WTC11 (cell line): ENCODE data around the gene KLHDC4. TPM values are rescaled to one million over a fixed set of nuclear protein-coding genes. Genes with fewer than 3 reads are reported as not detected.

Source experiments
- ATAC-seq: fragments of 200-7000 bp; cut with Tn5 transposase; 2 replicates; pipeline ENCODE4 v1.10.0; 2021; ENCODE audit warnings: mild to moderate bottlenecking, moderate library complexity
- CTCF ChIA-PET: fragments of 300-600 bp; sonication (Branson Sonifier 250); formaldehyde crosslinking; loops from one replicate; lab custom pipeline; 2021; ENCODE audit warnings: antibody characterized with exemption; lab: Charles Lee
- POLR2A ChIA-PET: fragments of 350-600 bp; sonication (Branson Sonifier 250); formaldehyde crosslinking; loops from one replicate; lab custom pipeline; 2021; ENCODE audit warnings: antibody characterized with exemption; lab: Charles Lee
- DNase-seq: peaks from one replicate; pipeline ENCODE4 v3.0.0; 2021; ENCODE audit warnings: low spot score
- H3K27ac Mint-ChIP-seq: 2 replicates; pipeline ENCODE4 v1.8.0; 2021; ENCODE audit warnings: mixed read lengths
- H3K27me3 Mint-ChIP-seq: 2 replicates; pipeline ENCODE4 v1.8.0; 2021; ENCODE audit warnings: low read depth, mild to moderate bottlenecking, moderate library complexity, mixed read lengths
- H3K36me3 Mint-ChIP-seq: 2 replicates; pipeline ENCODE4 v1.8.0; 2021; ENCODE audit warnings: mixed read lengths
- H3K4me1 Mint-ChIP-seq: 2 replicates; pipeline ENCODE4 v1.8.0; 2022; ENCODE audit warnings: mixed read lengths
- H3K4me3 Mint-ChIP-seq: 2 replicates; pipeline ENCODE4 v1.8.0; 2021; ENCODE audit warnings: mild to moderate bottlenecking, moderate library complexity, mixed read lengths
- H3K9me3 Mint-ChIP-seq: 2 replicates; pipeline ENCODE4 v1.8.0; 2021; ENCODE audit warnings: mixed read lengths
- CBFB ChIP-seq: sonication (generic); formaldehyde crosslinking; IDR thresholded peaks from 2 replicates; pipeline ENCODE4 v1.8.1; 2022; ENCODE audit warnings: mild to moderate bottlenecking, low read depth, missing genetic modification reagents
- CREM ChIP-seq: sonication (generic); formaldehyde crosslinking; IDR thresholded peaks from 2 replicates; pipeline ENCODE4 v1.8.1; 2022; ENCODE audit warnings: mild to moderate bottlenecking, missing genetic modification reagents, moderate library complexity
- ELF4 ChIP-seq: sonication (generic); formaldehyde crosslinking; IDR thresholded peaks from 2 replicates; pipeline ENCODE4 v1.8.1; 2022; ENCODE audit warnings: low read depth, mild to moderate bottlenecking, moderate library complexity, missing genetic modification reagents
- EMX1 ChIP-seq: fragments of 250-450 bp; sonication (Bioruptor Pico); IDR thresholded peaks from 2 replicates; pipeline ENCODE4 v1.8.0; 2021; ENCODE audit warnings: mild to moderate bottlenecking
- ESRRA ChIP-seq: sonication (generic); formaldehyde crosslinking; IDR thresholded peaks from 2 replicates; pipeline ENCODE4 v1.8.1; 2022; ENCODE audit warnings: mild to moderate bottlenecking, missing genetic modification reagents, borderline replicate concordance
- GABPB1 ChIP-seq: sonication (generic); formaldehyde crosslinking; IDR thresholded peaks from 2 replicates; pipeline ENCODE4 v1.8.1; 2023; ENCODE audit warnings: mild to moderate bottlenecking, missing genetic modification reagents
- KAT7 ChIP-seq: sonication (generic); formaldehyde crosslinking; IDR thresholded peaks from 2 replicates; pipeline ENCODE4 v1.8.1; 2023; ENCODE audit warnings: missing genetic modification reagents, mild to moderate bottlenecking, borderline replicate concordance
- MXD4 ChIP-seq: fragments of 250-450 bp; sonication (Bioruptor Pico); IDR thresholded peaks from 2 replicates; pipeline ENCODE4 v1.8.0; 2021; ENCODE audit warnings: mild to moderate bottlenecking, moderate library complexity, borderline replicate concordance
- NFYB ChIP-seq: sonication (generic); formaldehyde crosslinking; conservative IDR thresholded peaks from 2 replicates; pipeline ENCODE4 v1.8.0; 2022; ENCODE audit warnings: low read depth, missing genetic modification reagents
- OVOL2 ChIP-seq: fragments of 250-450 bp; sonication (Bioruptor Pico); IDR thresholded peaks from 2 replicates; pipeline ENCODE4 v1.9.0; 2021; ENCODE audit warnings: mild to moderate bottlenecking, borderline replicate concordance
- TCF7 ChIP-seq: sonication (generic); formaldehyde crosslinking; IDR thresholded peaks from 2 replicates; pipeline ENCODE4 v1.8.0; 2022; ENCODE audit warnings: mild to moderate bottlenecking, low read depth, missing genetic modification reagents, moderate library complexity
- TEAD4 ChIP-seq: sonication (generic); formaldehyde crosslinking; IDR thresholded peaks from 2 replicates; pipeline ENCODE4 v1.8.0; 2022; ENCODE audit warnings: mild to moderate bottlenecking, missing genetic modification reagents
- ZNF121 ChIP-seq: sonication (generic); formaldehyde crosslinking; IDR thresholded peaks from 2 replicates; pipeline ENCODE4 v1.8.0; 2023; ENCODE audit warnings: missing genetic modification reagents
- ZNF317 ChIP-seq: sonication (generic); formaldehyde crosslinking; IDR thresholded peaks from 2 replicates; pipeline ENCODE4 v1.8.1; 2023; ENCODE audit warnings: low read depth, mild to moderate bottlenecking, moderate library complexity, missing genetic modification reagents, borderline replicate concordance
- ZNF671 ChIP-seq: fragments of 250-450 bp; sonication (Bioruptor Pico); IDR thresholded peaks from 2 replicates; pipeline ENCODE4 v1.8.0; 2021; ENCODE audit warnings: mild to moderate bottlenecking
- total RNA-seq: library from RNA; stranded (reverse); gene quantifications from 3 replicates; pipeline ENCODE4 v1.2.3, GENCODE V29; 2021
- TF ChIP-seq, protein P1 (sequence below): sonication (generic); formaldehyde crosslinking; IDR thresholded peaks from 2 replicates; pipeline ENCODE4 v1.8.0; 2023; ENCODE audit warnings: missing genetic modification reagents, mild to moderate bottlenecking, borderline replicate concordance
- TF ChIP-seq, protein P2 (sequence below): sonication (generic); formaldehyde crosslinking; IDR thresholded peaks from 2 replicates; pipeline ENCODE4 v1.8.1; 2023; ENCODE audit warnings: mild to moderate bottlenecking, missing genetic modification reagents
- TF ChIP-seq, protein P3 (sequence below): sonication (generic); formaldehyde crosslinking; IDR thresholded peaks from 2 replicates; pipeline ENCODE4 v1.8.1; 2023; ENCODE audit warnings: mild to moderate bottlenecking, missing genetic modification reagents
- TF ChIP-seq, protein P4 (sequence below): sonication (generic); formaldehyde crosslinking; IDR thresholded peaks from 2 replicates; pipeline ENCODE4 v1.8.0; 2022; ENCODE audit warnings: mild to moderate bottlenecking, missing genetic modification reagents
- TF ChIP-seq, protein P5 (sequence below): sonication (generic); formaldehyde crosslinking; conservative IDR thresholded peaks from 2 replicates; pipeline ENCODE4 v1.8.1; 2023; ENCODE audit warnings: mild to moderate bottlenecking, low read depth, missing genetic modification reagents, moderate library complexity
- TF ChIP-seq, protein P6 (sequence below): sonication (generic); formaldehyde crosslinking; IDR thresholded peaks from 2 replicates; pipeline ENCODE4 v1.8.1; 2023; ENCODE audit warnings: mild to moderate bottlenecking, missing genetic modification reagents, moderate library complexity
- TF ChIP-seq, protein P7 (sequence below): sonication (generic); formaldehyde crosslinking; IDR thresholded peaks from 2 replicates; pipeline ENCODE4 v1.8.1; 2023; ENCODE audit warnings: mild to moderate bottlenecking, moderate library complexity, missing genetic modification reagents

The KLHDC4 gene
- total RNA-seq, 1 experiment from 2014 or later: 63.6 TPM

DNA sequence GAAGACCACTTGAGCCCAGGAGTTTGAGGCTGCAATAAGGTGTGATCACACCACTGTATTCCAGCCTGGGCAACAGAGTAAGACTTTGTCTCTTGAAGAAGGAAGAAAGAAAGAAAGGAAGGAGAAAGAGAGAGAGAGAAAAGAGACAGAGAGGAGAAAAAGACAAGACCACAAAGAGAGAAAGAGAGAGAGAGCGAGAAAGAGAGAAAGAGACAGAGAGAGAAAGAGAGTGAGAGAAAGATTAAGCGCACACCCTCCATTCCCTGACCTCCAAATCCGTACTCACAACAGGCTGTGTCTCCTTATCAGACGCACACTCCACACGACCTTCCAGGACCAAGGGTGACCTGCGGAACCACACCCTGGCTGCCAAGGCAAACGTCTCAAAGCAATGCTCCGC, 19.6 kb downstream of the KLHDC4 start (continued):
- TF ChIP-seq, protein P1, sequence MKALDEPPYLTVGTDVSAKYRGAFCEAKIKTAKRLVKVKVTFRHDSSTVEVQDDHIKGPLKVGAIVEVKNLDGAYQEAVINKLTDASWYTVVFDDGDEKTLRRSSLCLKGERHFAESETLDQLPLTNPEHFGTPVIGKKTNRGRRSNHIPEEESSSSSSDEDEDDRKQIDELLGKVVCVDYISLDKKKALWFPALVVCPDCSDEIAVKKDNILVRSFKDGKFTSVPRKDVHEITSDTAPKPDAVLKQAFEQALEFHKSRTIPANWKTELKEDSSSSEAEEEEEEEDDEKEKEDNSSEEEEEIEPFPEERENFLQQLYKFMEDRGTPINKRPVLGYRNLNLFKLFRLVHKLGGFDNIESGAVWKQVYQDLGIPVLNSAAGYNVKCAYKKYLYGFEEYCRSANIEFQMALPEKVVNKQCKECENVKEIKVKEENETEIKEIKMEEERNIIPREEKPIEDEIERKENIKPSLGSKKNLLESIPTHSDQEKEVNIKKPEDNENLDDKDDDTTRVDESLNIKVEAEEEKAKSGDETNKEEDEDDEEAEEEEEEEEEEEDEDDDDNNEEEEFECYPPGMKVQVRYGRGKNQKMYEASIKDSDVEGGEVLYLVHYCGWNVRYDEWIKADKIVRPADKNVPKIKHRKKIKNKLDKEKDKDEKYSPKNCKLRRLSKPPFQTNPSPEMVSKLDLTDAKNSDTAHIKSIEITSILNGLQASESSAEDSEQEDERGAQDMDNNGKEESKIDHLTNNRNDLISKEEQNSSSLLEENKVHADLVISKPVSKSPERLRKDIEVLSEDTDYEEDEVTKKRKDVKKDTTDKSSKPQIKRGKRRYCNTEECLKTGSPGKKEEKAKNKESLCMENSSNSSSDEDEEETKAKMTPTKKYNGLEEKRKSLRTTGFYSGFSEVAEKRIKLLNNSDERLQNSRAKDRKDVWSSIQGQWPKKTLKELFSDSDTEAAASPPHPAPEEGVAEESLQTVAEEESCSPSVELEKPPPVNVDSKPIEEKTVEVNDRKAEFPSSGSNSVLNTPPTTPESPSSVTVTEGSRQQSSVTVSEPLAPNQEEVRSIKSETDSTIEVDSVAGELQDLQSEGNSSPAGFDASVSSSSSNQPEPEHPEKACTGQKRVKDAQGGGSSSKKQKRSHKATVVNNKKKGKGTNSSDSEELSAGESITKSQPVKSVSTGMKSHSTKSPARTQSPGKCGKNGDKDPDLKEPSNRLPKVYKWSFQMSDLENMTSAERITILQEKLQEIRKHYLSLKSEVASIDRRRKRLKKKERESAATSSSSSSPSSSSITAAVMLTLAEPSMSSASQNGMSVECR: no peak
- TF ChIP-seq, protein P2, sequence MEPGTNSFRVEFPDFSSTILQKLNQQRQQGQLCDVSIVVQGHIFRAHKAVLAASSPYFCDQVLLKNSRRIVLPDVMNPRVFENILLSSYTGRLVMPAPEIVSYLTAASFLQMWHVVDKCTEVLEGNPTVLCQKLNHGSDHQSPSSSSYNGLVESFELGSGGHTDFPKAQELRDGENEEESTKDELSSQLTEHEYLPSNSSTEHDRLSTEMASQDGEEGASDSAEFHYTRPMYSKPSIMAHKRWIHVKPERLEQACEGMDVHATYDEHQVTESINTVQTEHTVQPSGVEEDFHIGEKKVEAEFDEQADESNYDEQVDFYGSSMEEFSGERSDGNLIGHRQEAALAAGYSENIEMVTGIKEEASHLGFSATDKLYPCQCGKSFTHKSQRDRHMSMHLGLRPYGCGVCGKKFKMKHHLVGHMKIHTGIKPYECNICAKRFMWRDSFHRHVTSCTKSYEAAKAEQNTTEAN: no peak
- TF ChIP-seq, protein P3, sequence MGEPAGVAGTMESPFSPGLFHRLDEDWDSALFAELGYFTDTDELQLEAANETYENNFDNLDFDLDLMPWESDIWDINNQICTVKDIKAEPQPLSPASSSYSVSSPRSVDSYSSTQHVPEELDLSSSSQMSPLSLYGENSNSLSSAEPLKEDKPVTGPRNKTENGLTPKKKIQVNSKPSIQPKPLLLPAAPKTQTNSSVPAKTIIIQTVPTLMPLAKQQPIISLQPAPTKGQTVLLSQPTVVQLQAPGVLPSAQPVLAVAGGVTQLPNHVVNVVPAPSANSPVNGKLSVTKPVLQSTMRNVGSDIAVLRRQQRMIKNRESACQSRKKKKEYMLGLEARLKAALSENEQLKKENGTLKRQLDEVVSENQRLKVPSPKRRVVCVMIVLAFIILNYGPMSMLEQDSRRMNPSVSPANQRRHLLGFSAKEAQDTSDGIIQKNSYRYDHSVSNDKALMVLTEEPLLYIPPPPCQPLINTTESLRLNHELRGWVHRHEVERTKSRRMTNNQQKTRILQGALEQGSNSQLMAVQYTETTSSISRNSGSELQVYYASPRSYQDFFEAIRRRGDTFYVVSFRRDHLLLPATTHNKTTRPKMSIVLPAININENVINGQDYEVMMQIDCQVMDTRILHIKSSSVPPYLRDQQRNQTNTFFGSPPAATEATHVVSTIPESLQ: no peak
- TF ChIP-seq NFYB: no peak
- TF ChIP-seq, protein P4, sequence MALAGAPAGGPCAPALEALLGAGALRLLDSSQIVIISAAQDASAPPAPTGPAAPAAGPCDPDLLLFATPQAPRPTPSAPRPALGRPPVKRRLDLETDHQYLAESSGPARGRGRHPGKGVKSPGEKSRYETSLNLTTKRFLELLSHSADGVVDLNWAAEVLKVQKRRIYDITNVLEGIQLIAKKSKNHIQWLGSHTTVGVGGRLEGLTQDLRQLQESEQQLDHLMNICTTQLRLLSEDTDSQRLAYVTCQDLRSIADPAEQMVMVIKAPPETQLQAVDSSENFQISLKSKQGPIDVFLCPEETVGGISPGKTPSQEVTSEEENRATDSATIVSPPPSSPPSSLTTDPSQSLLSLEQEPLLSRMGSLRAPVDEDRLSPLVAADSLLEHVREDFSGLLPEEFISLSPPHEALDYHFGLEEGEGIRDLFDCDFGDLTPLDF (CRISPR knock-in tag): no peak
- TF ChIP-seq ESRRA: no peak
- TF ChIP-seq CBFB (CRISPR knock-in tag): no peak
- TF ChIP-seq, protein P5, sequence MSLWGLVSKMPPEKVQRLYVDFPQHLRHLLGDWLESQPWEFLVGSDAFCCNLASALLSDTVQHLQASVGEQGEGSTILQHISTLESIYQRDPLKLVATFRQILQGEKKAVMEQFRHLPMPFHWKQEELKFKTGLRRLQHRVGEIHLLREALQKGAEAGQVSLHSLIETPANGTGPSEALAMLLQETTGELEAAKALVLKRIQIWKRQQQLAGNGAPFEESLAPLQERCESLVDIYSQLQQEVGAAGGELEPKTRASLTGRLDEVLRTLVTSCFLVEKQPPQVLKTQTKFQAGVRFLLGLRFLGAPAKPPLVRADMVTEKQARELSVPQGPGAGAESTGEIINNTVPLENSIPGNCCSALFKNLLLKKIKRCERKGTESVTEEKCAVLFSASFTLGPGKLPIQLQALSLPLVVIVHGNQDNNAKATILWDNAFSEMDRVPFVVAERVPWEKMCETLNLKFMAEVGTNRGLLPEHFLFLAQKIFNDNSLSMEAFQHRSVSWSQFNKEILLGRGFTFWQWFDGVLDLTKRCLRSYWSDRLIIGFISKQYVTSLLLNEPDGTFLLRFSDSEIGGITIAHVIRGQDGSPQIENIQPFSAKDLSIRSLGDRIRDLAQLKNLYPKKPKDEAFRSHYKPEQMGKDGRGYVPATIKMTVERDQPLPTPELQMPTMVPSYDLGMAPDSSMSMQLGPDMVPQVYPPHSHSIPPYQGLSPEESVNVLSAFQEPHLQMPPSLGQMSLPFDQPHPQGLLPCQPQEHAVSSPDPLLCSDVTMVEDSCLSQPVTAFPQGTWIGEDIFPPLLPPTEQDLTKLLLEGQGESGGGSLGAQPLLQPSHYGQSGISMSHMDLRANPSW: no peak
- no peak for TF ChIP-seq ZNF671
- no peak for TF ChIP-seq CREM (CRISPR knock-in tag)
- no peak for TF ChIP-seq ZNF317 (CRISPR knock-in tag)
- TF ChIP-seq, all 79 proteins: peak for 0

DNA sequence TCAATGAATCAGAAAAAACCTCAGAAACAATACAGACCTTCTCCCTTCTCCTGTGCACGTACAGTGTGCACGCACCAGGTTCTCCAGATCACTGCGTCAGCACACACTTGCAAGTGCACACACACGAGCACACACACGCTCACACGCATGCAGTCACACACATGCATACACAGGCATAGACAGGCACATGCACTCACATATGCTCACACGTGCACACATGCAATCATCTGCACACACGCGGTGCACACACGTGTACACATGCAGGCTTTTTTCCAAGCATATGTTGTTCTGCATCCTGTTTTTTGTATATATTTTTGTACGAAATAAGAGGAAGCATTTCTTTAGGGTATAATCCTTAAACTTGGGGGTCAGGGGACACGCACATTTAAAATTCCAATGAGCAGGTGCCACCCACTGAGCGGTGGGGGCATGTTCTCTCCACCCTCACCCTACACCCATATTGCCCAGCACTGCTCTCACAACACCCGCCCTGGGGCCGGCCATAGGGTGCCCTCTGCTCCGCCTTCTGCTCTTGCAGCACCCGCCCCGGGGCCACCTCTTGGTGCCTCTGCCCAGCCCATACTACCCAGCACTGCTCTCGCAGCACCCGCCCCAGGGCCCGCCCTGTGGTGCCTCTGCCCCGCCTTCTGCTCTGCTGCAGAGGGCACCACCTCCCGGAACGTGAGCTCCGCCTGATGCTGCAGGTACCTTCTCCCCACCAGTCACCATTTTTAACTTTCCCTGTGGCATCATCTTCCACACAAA, 20.9 kb downstream of the KLHDC4 start:
- H3K36me3 Mint-ChIP-seq: peaks cover 67% of the 10 kb centered on the region
- H3K4me1 Mint-ChIP-seq: no peaks in the 10 kb centered on the region
- POLR2A ChIA-PET: no interaction called here
- H3K4me3 Mint-ChIP-seq: no peak overlapping the region
- H3K27ac Mint-ChIP-seq: no peak overlapping the region
- DNase-seq (no peak), ATAC-seq (no peak)
- CTCF ChIA-PET: interaction anchor here (0.6 kb wide), 2 partner anchors 11 to 107 kb away, joined by 3 read pairs; no protein-coding TSS in a partner anchor
- no peak for TF ChIP-seq TEAD4
- TF ChIP-seq, protein P6, sequence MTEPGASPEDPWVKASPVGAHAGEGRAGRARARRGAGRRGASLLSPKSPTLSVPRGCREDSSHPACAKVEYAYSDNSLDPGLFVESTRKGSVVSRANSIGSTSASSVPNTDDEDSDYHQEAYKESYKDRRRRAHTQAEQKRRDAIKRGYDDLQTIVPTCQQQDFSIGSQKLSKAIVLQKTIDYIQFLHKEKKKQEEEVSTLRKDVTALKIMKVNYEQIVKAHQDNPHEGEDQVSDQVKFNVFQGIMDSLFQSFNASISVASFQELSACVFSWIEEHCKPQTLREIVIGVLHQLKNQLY (CRISPR knock-in tag): no peak
- TF ChIP-seq ELF4: no peak
- no peak for TF ChIP-seq ZNF121 (CRISPR knock-in tag)
- no peak for TF ChIP-seq KAT7 (CRISPR knock-in tag)
- no peak for TF ChIP-seq CBFB (CRISPR knock-in tag)
- no peak for TF ChIP-seq GABPB1
- TF ChIP-seq, protein P7, sequence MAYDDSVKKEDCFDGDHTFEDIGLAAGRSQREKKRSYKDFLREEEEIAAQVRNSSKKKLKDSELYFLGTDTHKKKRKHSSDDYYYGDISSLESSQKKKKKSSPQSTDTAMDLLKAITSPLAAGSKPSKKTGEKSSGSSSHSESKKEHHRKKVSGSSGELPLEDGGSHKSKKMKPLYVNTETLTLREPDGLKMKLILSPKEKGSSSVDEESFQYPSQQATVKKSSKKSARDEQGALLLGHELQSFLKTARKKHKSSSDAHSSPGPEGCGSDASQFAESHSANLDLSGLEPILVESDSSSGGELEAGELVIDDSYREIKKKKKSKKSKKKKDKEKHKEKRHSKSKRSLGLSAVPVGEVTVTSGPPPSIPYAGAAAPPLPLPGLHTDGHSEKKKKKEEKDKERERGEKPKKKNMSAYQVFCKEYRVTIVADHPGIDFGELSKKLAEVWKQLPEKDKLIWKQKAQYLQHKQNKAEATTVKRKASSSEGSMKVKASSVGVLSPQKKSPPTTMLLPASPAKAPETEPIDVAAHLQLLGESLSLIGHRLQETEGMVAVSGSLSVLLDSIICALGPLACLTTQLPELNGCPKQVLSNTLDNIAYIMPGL: no peak
- TF ChIP-seq EMX1 (CRISPR knock-in tag): no peak
- TF ChIP-seq TCF7 (CRISPR knock-in tag): no peak
- TF ChIP-seq CREM (CRISPR knock-in tag): no peak
- TF ChIP-seq ESRRA: no peak
- no peak for TF ChIP-seq OVOL2 (CRISPR knock-in tag)
- TF ChIP-seq MXD4: no peak
- H3K9me3 Mint-ChIP-seq: peaks cover 6% of the 10 kb centered on the region; the same call in 1 of the 2 replicates
- no peaks in the 10 kb centered on the region; the same call in 1 of the 2 replicates for H3K27me3 Mint-ChIP-seq
